A549 (cell line): Measurements from ENCODE around the gene PITX1. TPM values are rescaled to one million over a fixed set of nuclear protein-coding genes. Genes with fewer than 3 reads are reported as not detected.

Source experiments
- FOSL2 ChIP-seq, 2 experiments: fragments of 450-650 bp in 1 of 2; fragments of >200 bp in 1 of 2; sonication (Bioruptor Twin) in 1 of 2; formaldehyde crosslinking; IDR thresholded peaks; 2 replicates each; pipeline versions ENCODE4 v1.5.0 to v1.6.1; 2016 to 2020; ENCODE audit warnings: mild to moderate bottlenecking in 1 of 2, moderate library complexity in 1 of 2
- JUN ChIP-seq, 2 experiments: fragments of >200 bp; sonication (Bioruptor Twin); formaldehyde crosslinking; IDR thresholded peaks; 2 replicates in 1 of 2; 3 replicates in 1 of 2; pipeline ENCODE4 v1.6.1; 2016 to 2017
- POLR2A ChIP-seq: IDR thresholded peaks from 2 replicates; pipeline ENCODE4 v1.6.1; 2012; ENCODE audit warnings: mild to moderate bottlenecking, low read length
- SREBF2 ChIP-seq: fragments of 450-650 bp; IDR thresholded peaks from 2 replicates; pipeline ENCODE4 v1.6.1; 2014; ENCODE audit warnings: mild to moderate bottlenecking, moderate library complexity
- polyA plus RNA-seq, 4 experiments: library from polyadenylated mRNA; depleted of rRNA in 3 of 4; stranded (reverse); fragments of >200 nt; fragmentation: RNase III in 1 of 4; extraction: RNeasy Plus Mini Kit Qiagen cat#74134 plus additional on column Dnase treatment in 1 of 4; gene quantifications; 2 replicates in 3 of 4; 3 replicates in 1 of 4; pipeline ENCODE4 v1.2.3, GENCODE V29; 2011 to 2017
- TF ChIP-seq, protein P1 (sequence below): IDR thresholded peaks from 2 replicates; pipeline ENCODE4 v1.6.1; 2012
- TF ChIP-seq, protein P2 (sequence below): IDR thresholded peaks from 2 replicates; pipeline ENCODE4 v1.6.1; 2012; ENCODE audit warnings: low read depth, borderline replicate concordance

PITX1 gene
- polyA plus RNA-seq, 2 of the 4 experiments (the other 2 are of a cell fraction) = 11.1 to 16.7 TPM

DNA sequence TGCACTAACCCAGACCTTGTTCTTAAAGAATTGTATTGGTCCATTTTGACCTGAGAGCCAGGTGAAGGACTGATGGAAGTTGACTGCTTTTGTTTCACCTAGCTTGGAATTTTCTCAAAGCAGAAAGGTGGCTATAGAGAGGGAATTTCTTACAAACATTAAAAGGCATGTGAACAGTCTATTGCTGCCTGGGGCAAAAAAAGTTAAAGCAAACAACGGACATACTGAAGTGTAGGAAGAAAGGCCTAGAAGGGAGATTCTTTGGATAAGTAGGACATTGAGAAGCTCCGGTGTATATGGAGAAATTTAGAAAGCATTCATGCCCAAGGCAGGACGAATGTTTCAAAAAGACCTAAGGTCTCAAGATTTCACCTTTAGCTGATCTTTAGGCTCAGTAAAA, 54.6 kb downstream of the PITX1 start (continued):
- TF ChIP-seq, protein P1, sequence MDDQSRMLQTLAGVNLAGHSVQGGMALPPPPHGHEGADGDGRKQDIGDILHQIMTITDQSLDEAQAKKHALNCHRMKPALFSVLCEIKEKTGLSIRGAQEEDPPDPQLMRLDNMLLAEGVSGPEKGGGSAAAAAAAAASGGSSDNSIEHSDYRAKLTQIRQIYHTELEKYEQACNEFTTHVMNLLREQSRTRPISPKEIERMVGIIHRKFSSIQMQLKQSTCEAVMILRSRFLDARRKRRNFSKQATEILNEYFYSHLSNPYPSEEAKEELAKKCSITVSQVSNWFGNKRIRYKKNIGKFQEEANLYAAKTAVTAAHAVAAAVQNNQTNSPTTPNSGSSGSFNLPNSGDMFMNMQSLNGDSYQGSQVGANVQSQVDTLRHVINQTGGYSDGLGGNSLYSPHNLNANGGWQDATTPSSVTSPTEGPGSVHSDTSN = no peak
- TF ChIP-seq POLR2A = no peak
- TF ChIP-seq SREBF2 = no peak
- TF ChIP-seq JUN (IDR thresholded peaks at IDR 0.05) = no peak
- TF ChIP-seq, protein P2, sequence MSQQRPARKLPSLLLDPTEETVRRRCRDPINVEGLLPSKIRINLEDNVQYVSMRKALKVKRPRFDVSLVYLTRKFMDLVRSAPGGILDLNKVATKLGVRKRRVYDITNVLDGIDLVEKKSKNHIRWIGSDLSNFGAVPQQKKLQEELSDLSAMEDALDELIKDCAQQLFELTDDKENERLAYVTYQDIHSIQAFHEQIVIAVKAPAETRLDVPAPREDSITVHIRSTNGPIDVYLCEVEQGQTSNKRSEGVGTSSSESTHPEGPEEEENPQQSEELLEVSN = no peak
- TF ChIP-seq FOSL2 (IDR thresholded peaks at IDR 0.05) = no peak
- TF ChIP-seq FOSL2 (CRISPR knock-in tag; IDR thresholded peaks at IDR 0.05) = no peak

Other genes with a start within 250 kb of the PITX1 start
- 44.6 and 53.7 TPM in 2 replicates for gene C5orf24, start 188.3 kb downstream of the PITX1 start, polyA plus RNA-seq (2011; rRNA removed)
- gene C5orf24, start 188.3 kb downstream of the PITX1 start, polyA plus RNA-seq (2017; fragmentation: RNase III; extraction: RNeasy Plus Mini Kit Qiagen cat#74134 plus additional on column Dnase treatment) = 22.9 to 27.6 TPM (median 27.0 TPM) in 3 replicates
- gene TXNDC15, start 159.9 kb downstream of the PITX1 start, polyA plus RNA-seq (2011; rRNA removed) = 61.0 and 85.2 TPM in 2 replicates
- 71.1 to 81.0 TPM (median 76.7 TPM) in 3 replicates for gene TXNDC15, start 159.9 kb downstream of the PITX1 start, polyA plus RNA-seq (2017; fragmentation: RNase III; extraction: RNeasy Plus Mini Kit Qiagen cat#74134 plus additional on column Dnase treatment)
- gene PCBD2, start 129.1 kb downstream of the PITX1 start, polyA plus RNA-seq (2011; rRNA removed) = 13.3 and 13.6 TPM in 2 replicates
- 9.5 to 10.9 TPM (median 10.2 TPM) in 3 replicates for gene PCBD2, start 129.1 kb downstream of the PITX1 start, polyA plus RNA-seq (2017; fragmentation: RNase III; extraction: RNeasy Plus Mini Kit Qiagen cat#74134 plus additional on column Dnase treatment)
- gene CATSPER3, start 66.3 kb downstream of the PITX1 start, polyA plus RNA-seq (2011; rRNA removed) = 0.74 and 1.2 TPM in 2 replicates
- gene CATSPER3, start 66.3 kb downstream of the PITX1 start, polyA plus RNA-seq (2017; fragmentation: RNase III; extraction: RNeasy Plus Mini Kit Qiagen cat#74134 plus additional on column Dnase treatment) = 0.22 to 0.62 TPM (median 0.41 TPM) in 3 replicates